ENCODE results near the gene MTMR12. TPM values are rescaled to one million over a fixed set of nuclear protein-coding genes. Genes with fewer than 3 reads are reported as not detected.

MTMR12 gene
- total and polyA plus RNA-seq, 2 of the 13 experiments (the other 11 are each of a cell fraction or from before 2014, with no cell fraction given), result 23.4 to 36.6 TPM

- no peak for TF ChIP-seq ZNF142 (CRISPR knock-in tag; IDR thresholded peaks at IDR 0.05)
- peak; percentile 77; the same call in 1 of the 2 replicates for TF ChIP-seq KAT8 (CRISPR knock-in tag; IDR thresholded peaks at IDR 0.05)
- TF ChIP-seq REPIN1 (CRISPR knock-in tag; IDR thresholded peaks at IDR 0.05; ENCODE audit: borderline replicate concordance, low read depth), result peak; percentile 84
- peak; percentile 75 for TF ChIP-seq KMT2B (CRISPR knock-in tag; IDR thresholded peaks at IDR 0.05)
- TF ChIP-seq ZC3H4 (CRISPR knock-in tag; IDR thresholded peaks at IDR 0.05; ENCODE audit: borderline replicate concordance), result 0 out of 2 replicates have a peak, but pooled peaks have one; percentile 46
- TF ChIP-seq CENPX (CRISPR knock-in tag; IDR thresholded peaks at IDR 0.05), result no peak
- peak; percentile 72 for TF ChIP-seq PATZ1 (CRISPR knock-in tag; IDR thresholded peaks at IDR 0.05)
- TF ChIP-seq ADNP (CRISPR knock-in tag; IDR thresholded peaks at IDR 0.05), result no peak
- no peak for TF ChIP-seq SOX6 (IDR thresholded peaks at IDR 0.05)
- TF ChIP-seq SOX6 (CRISPR knock-in tag; IDR thresholded peaks at IDR 0.05), result peak; percentile 92
- no peak for TF ChIP-seq MATR3 (CRISPR knock-in tag; IDR thresholded peaks at IDR 0.05)
- TF ChIP-seq WIZ (CRISPR knock-in tag; IDR thresholded peaks at IDR 0.05), result peak; percentile 72
- TF ChIP-seq ZBTB3 (CRISPR knock-in tag; IDR thresholded peaks at IDR 0.05; ENCODE audit: borderline replicate concordance, low read depth), result 0 out of 2 replicates have a peak, but pooled peaks have one; percentile 4
- TF ChIP-seq NFYB (CRISPR knock-in tag; IDR thresholded peaks at IDR 0.05), result peak; percentile 62; the same call in 1 of the 2 replicates
- TF ChIP-seq ZNF878 (CRISPR knock-in tag; IDR thresholded peaks at IDR 0.05), result peak; percentile 83; the same call in 1 of the 2 replicates
- TF ChIP-seq FOXK1 (CRISPR knock-in tag; IDR thresholded peaks at IDR 0.05; ENCODE audit: borderline replicate concordance, low read depth), result peak; percentile 74; the same call in 1 of the 2 replicates
- no peak for TF ChIP-seq ZNF780A (CRISPR knock-in tag; IDR thresholded peaks at IDR 0.05)
- TF ChIP-seq NPAS2 (CRISPR knock-in tag; IDR thresholded peaks at IDR 0.05; ENCODE audit: borderline replicate concordance), result no peak
- no peak for TF ChIP-seq RARG (CRISPR knock-in tag; IDR thresholded peaks at IDR 0.05; ENCODE audit: low read depth)
- TF ChIP-seq ZFY (CRISPR knock-in tag; IDR thresholded peaks at IDR 0.05), result peak; percentile 64
- TF ChIP-seq EZH2 (conservative IDR thresholded peaks at IDR 0.05; ENCODE audit: low read depth, low read length), result no peak
- TF ChIP-seq CBFB (CRISPR knock-in tag; IDR thresholded peaks at IDR 0.05), result 0 out of 2 replicates have a peak, but pooled peaks have one; percentile 49
- peak; percentile 91 for TF ChIP-seq ZNF331 (CRISPR knock-in tag; IDR thresholded peaks at IDR 0.05)
- TF ChIP-seq NFYC (CRISPR knock-in tag; IDR thresholded peaks at IDR 0.05), result peak; percentile 62
These were observed 78.9 kb downstream of the MTMR12 start (continued) for GRCh38 chr5:32233696-32234447.

Data from HepG2 (cell line).